Measurements from ENCODE around the gene SUPT4H1. TPM values are rescaled to one million over a fixed set of nuclear protein-coding genes. Genes with fewer than 3 reads are reported as not detected.

The SUPT4H1 gene
- total and polyA plus RNA-seq, 9 of the 15 experiments (the other 6 are each of a cell fraction or from before 2014, with no cell fraction given) = 62.1 to 320 (median 117) TPM

DNA sequence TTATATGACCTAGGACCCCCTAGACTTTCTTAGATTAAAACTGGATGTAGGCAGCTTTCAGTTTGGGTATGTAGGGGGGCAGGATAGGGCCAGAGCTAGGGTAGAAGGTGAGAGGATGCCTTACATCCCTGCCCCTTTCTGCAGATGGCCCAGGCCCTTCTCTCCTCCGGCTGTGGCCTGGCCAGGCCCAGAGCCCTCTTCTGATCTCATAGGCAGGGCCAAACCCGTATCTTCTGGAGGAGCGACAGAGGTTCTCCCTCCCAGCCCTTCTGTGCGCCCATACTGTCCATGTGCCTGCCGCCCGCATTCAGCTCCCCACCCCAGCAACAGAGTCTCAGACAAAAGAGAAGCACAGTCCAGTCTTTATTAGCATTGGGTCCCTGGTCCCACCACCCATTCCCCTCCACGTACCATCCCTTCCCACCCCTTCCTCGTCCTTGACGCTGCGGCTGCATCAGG, 21.4 kb downstream of the SUPT4H1 start (continued):
- TF ChIP-seq ZNF431 (CRISPR knock-in tag; IDR thresholded peaks at IDR 0.05) (0 out of 2 replicates have a peak, but pooled peaks have one; percentile 50), ELF4 (CRISPR knock-in tag; IDR thresholded peaks at IDR 0.05) (no peak), E2F3 (CRISPR knock-in tag; IDR thresholded peaks at IDR 0.05) (no peak), PBX2 (CRISPR knock-in tag; IDR thresholded peaks at IDR 0.05; ENCODE audit: low read depth) (no peak), PBX2 (tag; conservative IDR thresholded peaks at IDR 0.05; ENCODE audit: low read depth) (no peak), NR4A1 (CRISPR knock-in tag; IDR thresholded peaks at IDR 0.05) (no peak), NR4A1 (tag; IDR thresholded peaks at IDR 0.05) (no peak), ZKSCAN1 (IDR thresholded peaks at IDR 0.05; ENCODE audit: low read depth, low read length) (no peak), BRF1 (IDR thresholded peaks at IDR 0.05; ENCODE audit: borderline replicate concordance, extremely low read depth, insufficient read length) (no peak), SLC30A9 (CRISPR knock-in tag; IDR thresholded peaks at IDR 0.05) (no peak), ELF2 (CRISPR knock-in tag; IDR thresholded peaks at IDR 0.05) (no peak)
- TF ChIP-seq, protein P1, sequence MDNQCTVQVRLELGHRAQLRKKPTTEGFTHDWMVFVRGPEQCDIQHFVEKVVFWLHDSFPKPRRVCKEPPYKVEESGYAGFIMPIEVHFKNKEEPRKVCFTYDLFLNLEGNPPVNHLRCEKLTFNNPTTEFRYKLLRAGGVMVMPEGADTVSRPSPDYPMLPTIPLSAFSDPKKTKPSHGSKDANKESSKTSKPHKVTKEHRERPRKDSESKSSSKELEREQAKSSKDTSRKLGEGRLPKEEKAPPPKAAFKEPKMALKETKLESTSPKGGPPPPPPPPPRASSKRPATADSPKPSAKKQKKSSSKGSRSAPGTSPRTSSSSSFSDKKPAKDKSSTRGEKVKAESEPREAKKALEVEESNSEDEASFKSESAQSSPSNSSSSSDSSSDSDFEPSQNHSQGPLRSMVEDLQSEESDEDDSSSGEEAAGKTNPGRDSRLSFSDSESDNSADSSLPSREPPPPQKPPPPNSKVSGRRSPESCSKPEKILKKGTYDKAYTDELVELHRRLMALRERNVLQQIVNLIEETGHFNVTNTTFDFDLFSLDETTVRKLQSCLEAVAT (IDR thresholded peaks at IDR 0.05) = peak; percentile 81 to 91
- TF ChIP-seq, protein P2, sequence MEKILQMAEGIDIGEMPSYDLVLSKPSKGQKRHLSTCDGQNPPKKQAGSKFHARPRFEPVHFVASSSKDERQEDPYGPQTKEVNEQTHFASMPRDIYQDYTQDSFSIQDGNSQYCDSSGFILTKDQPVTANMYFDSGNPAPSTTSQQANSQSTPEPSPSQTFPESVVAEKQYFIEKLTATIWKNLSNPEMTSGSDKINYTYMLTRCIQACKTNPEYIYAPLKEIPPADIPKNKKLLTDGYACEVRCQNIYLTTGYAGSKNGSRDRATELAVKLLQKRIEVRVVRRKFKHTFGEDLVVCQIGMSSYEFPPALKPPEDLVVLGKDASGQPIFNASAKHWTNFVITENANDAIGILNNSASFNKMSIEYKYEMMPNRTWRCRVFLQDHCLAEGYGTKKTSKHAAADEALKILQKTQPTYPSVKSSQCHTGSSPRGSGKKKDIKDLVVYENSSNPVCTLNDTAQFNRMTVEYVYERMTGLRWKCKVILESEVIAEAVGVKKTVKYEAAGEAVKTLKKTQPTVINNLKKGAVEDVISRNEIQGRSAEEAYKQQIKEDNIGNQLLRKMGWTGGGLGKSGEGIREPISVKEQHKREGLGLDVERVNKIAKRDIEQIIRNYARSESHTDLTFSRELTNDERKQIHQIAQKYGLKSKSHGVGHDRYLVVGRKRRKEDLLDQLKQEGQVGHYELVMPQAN (IDR thresholded peaks at IDR 0.05; ENCODE audit: borderline replicate concordance) = peak; percentile 90
- TF ChIP-seq, protein P3, sequence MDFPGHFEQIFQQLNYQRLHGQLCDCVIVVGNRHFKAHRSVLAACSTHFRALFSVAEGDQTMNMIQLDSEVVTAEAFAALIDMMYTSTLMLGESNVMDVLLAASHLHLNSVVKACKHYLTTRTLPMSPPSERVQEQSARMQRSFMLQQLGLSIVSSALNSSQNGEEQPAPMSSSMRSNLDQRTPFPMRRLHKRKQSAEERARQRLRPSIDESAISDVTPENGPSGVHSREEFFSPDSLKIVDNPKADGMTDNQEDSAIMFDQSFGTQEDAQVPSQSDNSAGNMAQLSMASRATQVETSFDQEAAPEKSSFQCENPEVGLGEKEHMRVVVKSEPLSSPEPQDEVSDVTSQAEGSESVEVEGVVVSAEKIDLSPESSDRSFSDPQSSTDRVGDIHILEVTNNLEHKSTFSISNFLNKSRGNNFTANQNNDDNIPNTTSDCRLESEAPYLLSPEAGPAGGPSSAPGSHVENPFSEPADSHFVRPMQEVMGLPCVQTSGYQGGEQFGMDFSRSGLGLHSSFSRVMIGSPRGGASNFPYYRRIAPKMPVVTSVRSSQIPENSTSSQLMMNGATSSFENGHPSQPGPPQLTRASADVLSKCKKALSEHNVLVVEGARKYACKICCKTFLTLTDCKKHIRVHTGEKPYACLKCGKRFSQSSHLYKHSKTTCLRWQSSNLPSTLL (IDR thresholded peaks at IDR 0.05) = no peak
- TF ChIP-seq, protein P4, sequence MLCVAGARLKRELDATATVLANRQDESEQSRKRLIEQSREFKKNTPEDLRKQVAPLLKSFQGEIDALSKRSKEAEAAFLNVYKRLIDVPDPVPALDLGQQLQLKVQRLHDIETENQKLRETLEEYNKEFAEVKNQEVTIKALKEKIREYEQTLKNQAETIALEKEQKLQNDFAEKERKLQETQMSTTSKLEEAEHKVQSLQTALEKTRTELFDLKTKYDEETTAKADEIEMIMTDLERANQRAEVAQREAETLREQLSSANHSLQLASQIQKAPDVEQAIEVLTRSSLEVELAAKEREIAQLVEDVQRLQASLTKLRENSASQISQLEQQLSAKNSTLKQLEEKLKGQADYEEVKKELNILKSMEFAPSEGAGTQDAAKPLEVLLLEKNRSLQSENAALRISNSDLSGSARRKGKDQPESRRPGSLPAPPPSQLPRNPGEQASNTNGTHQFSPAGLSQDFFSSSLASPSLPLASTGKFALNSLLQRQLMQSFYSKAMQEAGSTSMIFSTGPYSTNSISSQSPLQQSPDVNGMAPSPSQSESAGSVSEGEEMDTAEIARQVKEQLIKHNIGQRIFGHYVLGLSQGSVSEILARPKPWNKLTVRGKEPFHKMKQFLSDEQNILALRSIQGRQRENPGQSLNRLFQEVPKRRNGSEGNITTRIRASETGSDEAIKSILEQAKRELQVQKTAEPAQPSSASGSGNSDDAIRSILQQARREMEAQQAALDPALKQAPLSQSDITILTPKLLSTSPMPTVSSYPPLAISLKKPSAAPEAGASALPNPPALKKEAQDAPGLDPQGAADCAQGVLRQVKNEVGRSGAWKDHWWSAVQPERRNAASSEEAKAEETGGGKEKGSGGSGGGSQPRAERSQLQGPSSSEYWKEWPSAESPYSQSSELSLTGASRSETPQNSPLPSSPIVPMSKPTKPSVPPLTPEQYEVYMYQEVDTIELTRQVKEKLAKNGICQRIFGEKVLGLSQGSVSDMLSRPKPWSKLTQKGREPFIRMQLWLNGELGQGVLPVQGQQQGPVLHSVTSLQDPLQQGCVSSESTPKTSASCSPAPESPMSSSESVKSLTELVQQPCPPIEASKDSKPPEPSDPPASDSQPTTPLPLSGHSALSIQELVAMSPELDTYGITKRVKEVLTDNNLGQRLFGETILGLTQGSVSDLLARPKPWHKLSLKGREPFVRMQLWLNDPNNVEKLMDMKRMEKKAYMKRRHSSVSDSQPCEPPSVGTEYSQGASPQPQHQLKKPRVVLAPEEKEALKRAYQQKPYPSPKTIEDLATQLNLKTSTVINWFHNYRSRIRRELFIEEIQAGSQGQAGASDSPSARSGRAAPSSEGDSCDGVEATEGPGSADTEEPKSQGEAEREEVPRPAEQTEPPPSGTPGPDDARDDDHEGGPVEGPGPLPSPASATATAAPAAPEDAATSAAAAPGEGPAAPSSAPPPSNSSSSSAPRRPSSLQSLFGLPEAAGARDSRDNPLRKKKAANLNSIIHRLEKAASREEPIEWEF (CRISPR knock-in tag; IDR thresholded peaks at IDR 0.05) = no peak
